PC-3 (cell line): ENCODE results near the gene REEP6.

ENCODE experiments used
- EZH2phosphoT487 ChIP-seq: fragments of 300-600 bp; sonication (generic); IDR thresholded peaks from 2 replicates; pipeline ENCODE4 v1.6.1; 2018; ENCODE audit warnings: mild to moderate bottlenecking, antibody characterized with exemption, low read length, borderline replicate concordance
- TF ChIP-seq, protein P1 (sequence below): fragments of 300-600 bp; sonication (generic); conservative IDR thresholded peaks from 2 replicates; pipeline ENCODE4 v1.5.1; 2017; ENCODE audit warnings: antibody characterized with exemption, low read depth, mild to moderate bottlenecking, low read length

DNA sequence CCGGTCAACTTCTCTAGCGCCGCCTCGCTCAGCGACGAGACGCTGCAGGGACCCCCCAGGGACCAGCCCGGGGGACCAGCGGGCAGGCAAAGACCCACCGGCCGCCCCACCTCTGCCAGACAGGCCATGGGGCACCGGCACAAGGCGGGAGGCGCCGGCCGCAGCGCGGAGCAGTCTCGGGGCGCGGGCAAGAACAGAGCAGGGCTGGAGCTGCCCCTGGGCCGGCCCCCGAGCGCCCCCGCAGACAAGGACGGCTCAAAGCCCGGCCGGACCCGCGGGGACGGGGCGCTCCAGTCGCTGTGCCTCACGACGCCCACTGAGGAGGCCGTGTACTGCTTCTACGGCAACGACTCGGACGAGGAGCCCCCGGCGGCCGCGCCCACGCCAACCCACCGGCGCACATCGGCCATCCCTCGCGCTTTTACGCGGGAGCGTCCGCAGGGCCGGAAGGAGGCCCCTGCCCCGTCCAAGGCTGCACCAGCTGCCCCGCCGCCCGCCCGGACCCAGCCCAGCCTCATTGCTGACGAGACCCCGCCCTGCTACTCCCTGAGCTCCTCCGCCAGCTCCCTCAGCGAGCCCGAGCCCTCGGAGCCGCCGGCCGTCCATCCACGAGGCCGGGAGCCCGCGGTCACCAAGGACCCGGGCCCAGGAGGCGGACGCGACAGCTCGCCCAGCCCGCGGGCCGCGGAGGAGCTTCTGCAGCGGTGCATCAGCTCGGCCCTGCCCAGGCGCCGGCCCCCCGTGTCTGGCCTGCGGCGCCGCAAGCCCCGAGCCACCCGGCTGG is 23.3 kb upstream of the REEP6 start:
- TF ChIP-seq, protein P1, sequence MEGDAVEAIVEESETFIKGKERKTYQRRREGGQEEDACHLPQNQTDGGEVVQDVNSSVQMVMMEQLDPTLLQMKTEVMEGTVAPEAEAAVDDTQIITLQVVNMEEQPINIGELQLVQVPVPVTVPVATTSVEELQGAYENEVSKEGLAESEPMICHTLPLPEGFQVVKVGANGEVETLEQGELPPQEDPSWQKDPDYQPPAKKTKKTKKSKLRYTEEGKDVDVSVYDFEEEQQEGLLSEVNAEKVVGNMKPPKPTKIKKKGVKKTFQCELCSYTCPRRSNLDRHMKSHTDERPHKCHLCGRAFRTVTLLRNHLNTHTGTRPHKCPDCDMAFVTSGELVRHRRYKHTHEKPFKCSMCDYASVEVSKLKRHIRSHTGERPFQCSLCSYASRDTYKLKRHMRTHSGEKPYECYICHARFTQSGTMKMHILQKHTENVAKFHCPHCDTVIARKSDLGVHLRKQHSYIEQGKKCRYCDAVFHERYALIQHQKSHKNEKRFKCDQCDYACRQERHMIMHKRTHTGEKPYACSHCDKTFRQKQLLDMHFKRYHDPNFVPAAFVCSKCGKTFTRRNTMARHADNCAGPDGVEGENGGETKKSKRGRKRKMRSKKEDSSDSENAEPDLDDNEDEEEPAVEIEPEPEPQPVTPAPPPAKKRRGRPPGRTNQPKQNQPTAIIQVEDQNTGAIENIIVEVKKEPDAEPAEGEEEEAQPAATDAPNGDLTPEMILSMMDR = no peak
- TF ChIP-seq EZH2phosphoT487 = no peak
